NCI-H146 treated with DMSO at 0.1 percent for 48 hours (cell line): ENCODE data around the gene NSUN6.

Source experiments
- DNase-seq: peaks from one replicate; lab custom pipeline; 2025; ENCODE audit not compliant: unreplicated experiment; lab: John Stamatoyannopoulos, UW

The NSUN6 gene

GRCh38 chr10:18651324-18652007, at the start of gene NSUN6:
NSUN6 (minus strand) TSS chr10:18651587; CDS start chr10:18651203, 384 bp downstream.
- peak; percentile 89 for DNase-seq

- DNase-seq: peak; percentile 16
These were observed 48.8 kb upstream of the NSUN6 start for GRCh38 chr10:18699849-18700840.

GRCh38 chr10:18690541-18690940, 39.2 kb upstream of the NSUN6 start:
- no peak for DNase-seq

- DNase-seq: peak; percentile 71
These were observed 38.1 kb upstream of the NSUN6 start for GRCh38 chr10:18689498-18689897.

GRCh38 chr10:18687706-18688105, 36.3 kb upstream of the NSUN6 start:
- no peak for DNase-seq

GRCh38 chr10:18687195-18687594, 35.8 kb upstream of the NSUN6 start:
- no peak for DNase-seq

- no peak for DNase-seq
These were observed 34.2 kb upstream of the NSUN6 start for GRCh38 chr10:18685555-18685954.

GRCh38 chr10:18684953-18685352, 33.6 kb upstream of the NSUN6 start:
- DNase-seq: no peak

- no peak for DNase-seq
These were observed 33.0 kb upstream of the NSUN6 start for GRCh38 chr10:18684416-18684815.

GRCh38 chr10:18683427-18683826, 32.0 kb upstream of the NSUN6 start:
- DNase-seq: no peak

- DNase-seq: no peak
These were observed 30.6 kb upstream of the NSUN6 start for GRCh38 chr10:18681971-18682411.

- DNase-seq: no peak
These were observed 30.0 kb upstream of the NSUN6 start for GRCh38 chr10:18681366-18681765.

- DNase-seq: no peak
These were observed 29.4 kb upstream of the NSUN6 start for GRCh38 chr10:18680754-18681153.

GRCh38 chr10:18675086-18675801, 23.9 kb upstream of the NSUN6 start:
- no peak for DNase-seq

- no peak for DNase-seq
These were observed 16.6 kb upstream of the NSUN6 start for GRCh38 chr10:18668026-18668425.

GRCh38 chr10:18666810-18667209, 15.4 kb upstream of the NSUN6 start:
- DNase-seq: no peak

- DNase-seq: no peak
These were observed 14.6 kb upstream of the NSUN6 start for GRCh38 chr10:18665815-18666558.

GRCh38 chr10:18664841-18665478, 13.6 kb upstream of the NSUN6 start:
- DNase-seq: no peak

GRCh38 chr10:18660816-18661431, 9.5 kb upstream of the NSUN6 start:
- no peak for DNase-seq
